H1 (cell line): ENCODE measurements around the gene PKMYT1. TPM values are rescaled to one million over a fixed set of nuclear protein-coding genes. Genes with fewer than 3 reads are reported as not detected.
A peak's percentile ranks its signal among the peaks of the same experiment; 100 is the strongest.

Source experiments
- BCL11A ChIP-seq, 2 experiments: IDR thresholded peaks; one replicate each; pipeline ENCODE4 v1.6.1; 2011; ENCODE audit warnings: low read depth in 2 of 2, low read length in 2 of 2, mild to moderate bottlenecking in 2 of 2
- CEBPB ChIP-seq: IDR thresholded peaks from 2 replicates; pipeline ENCODE4 v1.6.1; 2012; ENCODE audit warnings: low read depth, low read length
- E2F6 ChIP-seq: IDR thresholded peaks from 2 replicates; pipeline ENCODE4 v1.6.1; 2012; ENCODE audit warnings: inconsistent platforms
- NRF1 ChIP-seq: IDR thresholded peaks from 2 replicates; pipeline ENCODE4 v1.6.1; 2011; ENCODE audit warnings: mild to moderate bottlenecking, low read depth, low read length, improper control_type of control experiment
- POLR2AphosphoS5 ChIP-seq: IDR thresholded peaks from 2 replicates; pipeline ENCODE4 v1.6.1; 2011; ENCODE audit warnings: low read depth, low read length
- RAD21 ChIP-seq, 2 experiments: IDR thresholded peaks in 1 of 2; conservative IDR thresholded peaks in 1 of 2; 2 replicates each; pipeline ENCODE4 v1.6.1; 2011; ENCODE audit warnings: low read depth in 2 of 2, low read length in 2 of 2, improper control_type of control experiment in 1 of 2, inconsistent platforms in 1 of 2, mild to moderate bottlenecking in 1 of 2, moderate library complexity in 1 of 2
- SUZ12 ChIP-seq: fragments of 200-600 bp; sonication (generic); IDR thresholded peaks from 2 replicates; pipeline ENCODE4 v1.6.1; 2012; ENCODE audit warnings: mild to moderate bottlenecking, inconsistent platforms, low read length, moderate library complexity, mixed read lengths
- polyA plus RNA-seq, 7 experiments: library from polyadenylated mRNA; depleted of rRNA in 3 of 7; stranded (reverse) in 5 of 7; unstranded in 2 of 7; fragments of >200 nt in 5 of 7; fragments of 200-250 nt in 2 of 7; gene quantifications; 1 replicate in 5 of 7; 2 replicates in 1 of 7; 4 replicates in 1 of 7; pipeline versions ENCODE4 v1.2.1 to v1.2.3, GENCODE V29; 2011 to 2013; ENCODE audit warnings: missing spikeins in 2 of 7, mixed read lengths in 2 of 7
- total RNA-seq: library from RNA; stranded (reverse); fragmentation: NEBNext Ultra II Directional; extraction: Animal tissue kit (Norgen Biotek cat#: 25700); gene quantifications from 2 replicates; pipeline ENCODE4 v1.2.1, GENCODE V29; 2021

Gene PKMYT1
- total and polyA plus RNA-seq, 2 of the 8 experiments (the other 6 are each of a cell fraction or from before 2014, with no cell fraction given) = 74.7 to 85.2 TPM

GRCh38 chr16:2927010-2927646, 53.1 kb downstream of the PKMYT1 start (continued):
- TF ChIP-seq E2F6 (peak; percentile 53), POLR2AphosphoS5 (no peak), BCL11A (IDR thresholded peaks at IDR 0.05; ENCODE audit: low read depth in 2 of 2, low read length in 2 of 2) (no peak), CEBPB (no peak), RAD21 (IDR thresholded peaks at IDR 0.05 in 1 of 2, conservative IDR thresholded peaks at IDR 0.05 in 1 of 2; ENCODE audit: low read depth in 2 of 2, low read length in 2 of 2) (peak; percentile 85 to 92), SUZ12 (no peak), NRF1 (no peak)
